ENCODE measurements around the gene MAPK8. TPM values are rescaled to one million over a fixed set of nuclear protein-coding genes. Genes with fewer than 3 reads are reported as not detected.

MAPK8 gene
- polyA plus RNA-seq, 1 donor = 38.8 TPM

- DNase-seq = no peak
Measured at GRCh38 chr10:48292616-48293015, 13.9 kb upstream of the MAPK8 start.

GRCh38 chr10:48294431-48294830, 12.0 kb upstream of the MAPK8 start:
- DNase-seq = no peak

- DNase-seq = no peak
Measured at GRCh38 chr10:48296576-48297098, 9.8 kb upstream of the MAPK8 start.

- no peak for DNase-seq
Measured at GRCh38 chr10:48299066-48299465, 7.4 kb upstream of the MAPK8 start.

GRCh38 chr10:48299692-48300091, 6.8 kb upstream of the MAPK8 start:
- DNase-seq = no peak

- DNase-seq = no peak
Measured at GRCh38 chr10:48300556-48300955, 5.9 kb upstream of the MAPK8 start.

GRCh38 chr10:48302515-48303476, 3.7 kb upstream of the MAPK8 start:
- DNase-seq = no peak

- no peak for DNase-seq
Measured at GRCh38 chr10:48305905-48306264, 592 bp upstream of the MAPK8 start.

- peak; percentile 47 for DNase-seq
Measured at GRCh38 chr10:48306870-48307710, 613 bp downstream of the MAPK8 start.

- DNase-seq = no peak
Measured at GRCh38 chr10:48307711-48308018, 1.2 kb downstream of the MAPK8 start.

- no peak for DNase-seq
Measured at GRCh38 chr10:48309711-48310226, 3.3 kb downstream of the MAPK8 start.

- no peak for DNase-seq
Measured at GRCh38 chr10:48314107-48314506, 7.6 kb downstream of the MAPK8 start.

GRCh38 chr10:48316236-48316635, 9.8 kb downstream of the MAPK8 start:
- no peak for DNase-seq

GRCh38 chr10:48317321-48317990, 11.0 kb downstream of the MAPK8 start:
- no peak for DNase-seq

GRCh38 chr10:48322017-48322416, 15.5 kb downstream of the MAPK8 start:
- no peak for DNase-seq

- DNase-seq = no peak
Measured at GRCh38 chr10:48324580-48324979, 18.1 kb downstream of the MAPK8 start.

- no peak for DNase-seq
Measured at GRCh38 chr10:48330269-48330668, 23.8 kb downstream of the MAPK8 start.

- no peak for DNase-seq
Measured at GRCh38 chr10:48331436-48331835, 25.0 kb downstream of the MAPK8 start.

GRCh38 chr10:48332166-48332870, 25.8 kb downstream of the MAPK8 start:
- no peak for DNase-seq

- DNase-seq = no peak
Measured at GRCh38 chr10:48332871-48333216, 26.4 kb downstream of the MAPK8 start.

GRCh38 chr10:48333856-48334255, 27.4 kb downstream of the MAPK8 start:
- no peak for DNase-seq

- no peak for DNase-seq
Measured at GRCh38 chr10:48335788-48336187, 29.3 kb downstream of the MAPK8 start.

Data from hindlimb muscle (tissue), 1 donor.